GM12878 (cell line): ENCODE data around the gene LRRC75A. TPM values are rescaled to one million over a fixed set of nuclear protein-coding genes. Genes with fewer than 3 reads are reported as not detected.

ENCODE experiments used
- ATAC-seq: fragments of 200-7000 bp; cut with Tn5 transposase; 3 replicates; pipeline ENCODE4 v1.9.1; 2020; ENCODE audit warnings: mild to moderate bottlenecking, moderate library complexity
- BruUV-seq: library from RNA; stranded (reverse); fragments of 400-500 nt; replicated peaks from 2 replicates; lab custom pipeline; 2021; lab: Mats Ljungman, UMichigan
- CTCF ChIA-PET: fragments of 300-600 bp; sonication (Branson Sonifier 250); formaldehyde crosslinking; extraction: SDS; loops from one replicate; lab custom pipeline; 2021; ENCODE audit warnings: inconsistent platforms; lab: Yijun Ruan, JAX
- POLR2A ChIA-PET: fragments of 350-600 bp; formaldehyde crosslinking; extraction: SDS; loops from one replicate; lab custom pipeline; 2021; ENCODE audit warnings: inconsistent platforms; lab: Charles Lee
- RAD21 ChIA-PET: fragments of 300-600 bp; sonication (Branson Sonifier 250); formaldehyde crosslinking; loops from one replicate; lab custom pipeline; 2023; ENCODE audit warnings: antibody characterized with exemption; ENCODE audit not compliant: unreplicated experiment; lab: Charles Lee
- SMC1A ChIA-PET: fragments of 300-600 bp; sonication (Branson Sonifier 250); formaldehyde crosslinking; loops from one replicate; lab custom pipeline; 2023; ENCODE audit not compliant: unreplicated experiment, uncharacterized antibody; lab: Charles Lee
- DNase-seq: peaks from one replicate; pipeline ENCODE4 v3.0.0-alpha.2; 2011; ENCODE audit warnings: low read depth, low spot score
- FAIRE-seq: peaks from 3 replicates; lab custom pipeline; 2011; peaks lifted over from hg19 to GRCh38; lab: Jason Lieb, UNC
- H2AFZ ChIP-seq: 2 replicates; pipeline ENCODE4 v1.6.0; 2011; ENCODE audit warnings: low read depth, low read length, control low read depth; ENCODE audit not compliant: control insufficient read depth
- H3K27ac ChIP-seq: 2 replicates; pipeline ENCODE4 v1.5.1; 2011; ENCODE audit warnings: control low read depth; ENCODE audit not compliant: control insufficient read depth, insufficient read depth
- H3K27me3 ChIP-seq, 2 experiments: replicated peaks in 1 of 2; 2 replicates each; pipeline versions ENCODE4 v1.6.0 to v1.6.1; 2011; ENCODE audit warnings: low read length in 1 of 2; ENCODE audit not compliant: control insufficient read depth in 2 of 2, insufficient read depth in 2 of 2
- H3K36me3 ChIP-seq, 2 experiments: 2 replicates each; pipeline ENCODE4 v1.5.1; 2011; ENCODE audit warnings: low read length in 1 of 2; ENCODE audit not compliant: control insufficient read depth in 2 of 2, insufficient read depth in 2 of 2
- H3K4me1 ChIP-seq: 2 replicates; pipeline ENCODE4 v1.6.1; 2011; ENCODE audit warnings: mild to moderate bottlenecking, low read length, moderate library complexity, mixed read lengths; ENCODE audit not compliant: control insufficient read depth, insufficient read depth
- H3K4me2 ChIP-seq: 2 replicates; pipeline ENCODE4 v1.6.0; 2011; ENCODE audit warnings: control low read depth; ENCODE audit not compliant: control insufficient read depth, insufficient read depth
- H3K4me3 ChIP-seq: fragments of 200-600 bp; sonication (generic); 2 replicates; pipeline ENCODE4 v1.5.1; 2016
- H3K79me2 ChIP-seq: 2 replicates; pipeline ENCODE4 v1.6.0; 2011; ENCODE audit warnings: low read length; ENCODE audit not compliant: control insufficient read depth, insufficient read depth
- H3K9ac ChIP-seq: 2 replicates; pipeline ENCODE4 v1.8.0; 2011; ENCODE audit warnings: low read length, control low read depth, mixed read lengths; ENCODE audit not compliant: control insufficient read depth, insufficient read depth
- H3K9me3 ChIP-seq: replicated peaks from 3 replicates; pipeline ENCODE4 v1.5.1; 2011; ENCODE audit warnings: mild to moderate bottlenecking, low read length; ENCODE audit not compliant: control insufficient read depth, insufficient read depth
- H4K20me1 ChIP-seq: 2 replicates; pipeline ENCODE4 v1.6.0; 2011; ENCODE audit not compliant: control insufficient read depth, insufficient read depth
- CHD4 ChIP-seq: fragments of 200-600 bp; sonication (generic); IDR thresholded peaks from 2 replicates; pipeline ENCODE4 v1.6.1; 2016; ENCODE audit warnings: mild to moderate bottlenecking
- CREB1 ChIP-seq: IDR thresholded peaks from 2 replicates; pipeline ENCODE4 v1.6.1; 2012; ENCODE audit warnings: low read depth, mild to moderate bottlenecking, inconsistent platforms
- CREM ChIP-seq: IDR thresholded peaks from 2 replicates; pipeline ENCODE4 v1.6.1; 2014; ENCODE audit warnings: antibody characterized with exemption, low read depth
- DPF2 ChIP-seq: fragments of 450-650 bp; IDR thresholded peaks from 2 replicates; pipeline ENCODE4 v1.6.1; 2017; ENCODE audit warnings: mild to moderate bottlenecking
- IRF5 ChIP-seq: fragments of 450-650 bp; IDR thresholded peaks from 2 replicates; pipeline ENCODE4 v1.6.1; 2017; ENCODE audit warnings: borderline replicate concordance
- NFYB ChIP-seq: IDR thresholded peaks from 2 replicates; pipeline ENCODE4 v1.6.1; 2011; ENCODE audit warnings: low read depth, mild to moderate bottlenecking, low read length, improper control_type of control experiment, moderate library complexity; ENCODE audit not compliant: insufficient read depth
- NR2C2 ChIP-seq: IDR thresholded peaks from 2 replicates; pipeline ENCODE4 v1.6.1; 2011; ENCODE audit warnings: borderline replicate concordance, low read depth; ENCODE audit not compliant: control insufficient read depth, insufficient read length
- SREBF2 ChIP-seq: IDR thresholded peaks from 2 replicates; pipeline ENCODE4 v1.6.1; 2012; ENCODE audit warnings: mild to moderate bottlenecking, low read length
- ZNF622 ChIP-seq: fragments of 450-650 bp; IDR thresholded peaks from 2 replicates; pipeline ENCODE4 v1.6.1; 2017; ENCODE audit warnings: mild to moderate bottlenecking, inconsistent platforms
- ZSCAN29 ChIP-seq: fragments of 450-650 bp; IDR thresholded peaks from 2 replicates; pipeline ENCODE4 v1.6.1; 2017; ENCODE audit warnings: mild to moderate bottlenecking, moderate library complexity
- ZZZ3 ChIP-seq: IDR thresholded peaks from 2 replicates; pipeline ENCODE4 v1.6.1; 2011; ENCODE audit warnings: low read depth; ENCODE audit not compliant: control insufficient read depth, insufficient read length
- WGBS: methylation state at CpG from one replicate; pipeline ENCODE4 v1.1.6; 2016; ENCODE audit warnings: low lambda C conversion rate; ENCODE audit not compliant: insufficient replicate concordance, insufficient coverage; ENCODE audit errors: missing lambda C conversion rate; 5-methylcytosine and 5-hydroxymethylcytosine counted together
- in situ Hi-C: fragments of 300-500 bp; cut with MboI; formaldehyde crosslinking; loops from 9 replicates; pipeline ENCODE4 v1.14.3; 2018; ENCODE audit warnings: mixed read lengths
- intact Hi-C: fragments of 100-400 bp; cut with micrococcal nuclease; formaldehyde crosslinking; loops from one replicate; pipeline ENCODE4 v1.14.2; 2022; ENCODE audit not compliant: unreplicated experiment
- polyA plus RNA-seq, 11 experiments: library from polyadenylated mRNA; depleted of rRNA in 4 of 11; unstranded in 6 of 11; stranded (reverse) in 5 of 11; fragments of >200 nt; fragmentation: Nextera tagmentation in 4 of 11; fragmentation: Illumina TruSeq in 1 of 11; extraction: Ambion mirVana in 4 of 11; extraction: Trizol in 1 of 11; gene quantifications; 1 replicate in 1 of 11; 2 replicates in 10 of 11; pipeline versions ENCODE4 v1.2.1 to v1.2.3, GENCODE V29; 2011 to 2016; ENCODE audit warnings: inconsistent platforms in 2 of 11, missing spikeins in 2 of 11, low read depth in 1 of 11
- total RNA-seq, 4 experiments: library from RNA; depleted of rRNA in 3 of 4; stranded (reverse); fragments of >200 nt in 3 of 4; fragmentation: Illumina TruSeq in 1 of 4; extraction: Trizol in 1 of 4; gene quantifications; 2 replicates each; pipeline versions ENCODE4 v1.2.1 to v1.2.3, GENCODE V29; 2013 to 2021

The LRRC75A gene
- total and polyA plus RNA-seq, 10 of the 15 experiments (the other 5 are each of a cell fraction or from before 2014, with no cell fraction given), result 0.01 to 1.3 (median 0.09) TPM; not detected in 2

GRCh38 chr17:16537130-16537458 is 45.1 kb upstream of the LRRC75A start:
- Histone ChIP-seq H3K4me1 (0 out of 2 replicates have a peak, but pooled peaks cover 4% of the 10 kb centered on the region), H3K9me3 (no peaks in the 10 kb centered on the region; the same call in 1 of the 3 replicates), H3K27ac (no peak overlapping the region), H3K4me2 (no peak overlapping the region), H3K79me2 (no peaks in the 10 kb centered on the region), H3K9ac (no peak overlapping the region), H3K36me3 (no peaks in the 10 kb centered on the region), H3K4me3 (no peak overlapping the region), H4K20me1 (no peaks in the 10 kb centered on the region), H2AFZ (peak overlapping the region; percentile 22; the same call in 1 of the 2 replicates), H3K27me3 (no peaks in the 10 kb centered on the region)
- ATAC-seq (no peak), DNase-seq (no peak), FAIRE-seq (no peak)
- ChIA-PET CTCF (interaction anchor here (1.2 to 4.2 kb wide), 4 partner anchors 16 to 116 kb away, joined by 3 to 34 read pairs (median 17); no protein-coding TSS in a partner anchor), RAD21 (interaction anchor here (1.1 to 1.8 kb wide), 2 partner anchors 52 to 70 kb away, joined by 3 to 7 read pairs; no protein-coding TSS in a partner anchor), POLR2A (no interaction called here), SMC1A (interaction anchor here (0.7 to 2.5 kb wide), 3 partner anchors 50 to 743 kb away, joined by 3 to 10 read pairs (median 3); no protein-coding TSS in a partner anchor)
- intact Hi-C loops (loop anchor here (1.0 kb wide), 1 partner anchor 52 kb away; no protein-coding TSS in a partner anchor), in situ Hi-C loops (no loop called here)
- TF ChIP-seq CREB1 (0 out of 2 replicates have a peak, but pooled peaks have one; percentile 4), CREM (no peak), ZSCAN29 (no peak), NFYB (no peak), DPF2 (no peak)
- no TSS peak for BruUV-seq
- 27% methylated on average over 2 of the region's 2 CpGs for WGBS

GRCh38 chr17:16534236-16534635 is 42.2 kb upstream of the LRRC75A start:
- no peak for TF ChIP-seq SREBF2
- no peak for TF ChIP-seq ZNF622
- no peak for TF ChIP-seq NR2C2
- no peak for TF ChIP-seq IRF5
- TF ChIP-seq ZZZ3, result no peak
- no peak for TF ChIP-seq CHD4
- RAD21 ChIA-PET, result no interaction called here
- H3K9ac ChIP-seq, result no peak overlapping the region
- H3K79me2 ChIP-seq, result no peaks in the 10 kb centered on the region
- H3K4me3 ChIP-seq, result no peak overlapping the region
- CTCF ChIA-PET, result interaction anchor here (4.2 kb wide), 1 partner anchor 54 kb away, joined by 34 read pairs; no protein-coding TSS in a partner anchor
- H3K27me3 ChIP-seq, result no peaks in the 10 kb centered on the region
- SMC1A ChIA-PET, result no interaction called here
- 94% methylated on average over 1 of the region's 1 CpG for WGBS
- in situ Hi-C loops (no loop called here), intact Hi-C loops (no loop called here)
- ATAC-seq (no peak), FAIRE-seq (no peak), DNase-seq (no peak)
- H3K4me2 ChIP-seq, result no peak overlapping the region
- no peak overlapping the region for H3K27ac ChIP-seq
- no TSS peak for BruUV-seq
- no peaks in the 10 kb centered on the region for H4K20me1 ChIP-seq
- H3K4me1 ChIP-seq, result 0 out of 2 replicates have a peak, but pooled peaks cover 4% of the 10 kb centered on the region
- POLR2A ChIA-PET, result no interaction called here
- no peaks in the 10 kb centered on the region; the same call in 1 of the 3 replicates for H3K9me3 ChIP-seq
- H3K36me3 ChIP-seq, result no peaks in the 10 kb centered on the region
- H2AFZ ChIP-seq, result no peak overlapping the region
